Stimulated activated CD4-positive, alpha-beta T cell treated with anti-CD3 and anti-CD28 coated beads, TNF-alpha, amount 100 ng/mL, for 1 hour (primary cell): ENCODE measurements around the gene TROAP.
A peak's percentile ranks its signal among the peaks of the same experiment; 100 is the strongest.
"Not testable (repeated sequence)": the region's sequence is repeated elsewhere in the genome, so short reads cannot be mapped to it uniquely, and the experiment has no call there.

ENCODE experiments used
- DNase-seq, 3 donors: peaks; one replicate each; pipeline ENCODE4 v3.0.0-alpha.2; 2020; ENCODE audit warnings: low read depth in 3 of 3, low spot score in 1 of 3

Gene TROAP

GRCh38 chr12:49330032-49330619, 7.1 kb downstream of the TROAP start:
- DNase-seq, result no peak

GRCh38 chr12:49330631-49331379, 7.8 kb downstream of the TROAP start:
- DNase-seq, result no peak

DNA sequence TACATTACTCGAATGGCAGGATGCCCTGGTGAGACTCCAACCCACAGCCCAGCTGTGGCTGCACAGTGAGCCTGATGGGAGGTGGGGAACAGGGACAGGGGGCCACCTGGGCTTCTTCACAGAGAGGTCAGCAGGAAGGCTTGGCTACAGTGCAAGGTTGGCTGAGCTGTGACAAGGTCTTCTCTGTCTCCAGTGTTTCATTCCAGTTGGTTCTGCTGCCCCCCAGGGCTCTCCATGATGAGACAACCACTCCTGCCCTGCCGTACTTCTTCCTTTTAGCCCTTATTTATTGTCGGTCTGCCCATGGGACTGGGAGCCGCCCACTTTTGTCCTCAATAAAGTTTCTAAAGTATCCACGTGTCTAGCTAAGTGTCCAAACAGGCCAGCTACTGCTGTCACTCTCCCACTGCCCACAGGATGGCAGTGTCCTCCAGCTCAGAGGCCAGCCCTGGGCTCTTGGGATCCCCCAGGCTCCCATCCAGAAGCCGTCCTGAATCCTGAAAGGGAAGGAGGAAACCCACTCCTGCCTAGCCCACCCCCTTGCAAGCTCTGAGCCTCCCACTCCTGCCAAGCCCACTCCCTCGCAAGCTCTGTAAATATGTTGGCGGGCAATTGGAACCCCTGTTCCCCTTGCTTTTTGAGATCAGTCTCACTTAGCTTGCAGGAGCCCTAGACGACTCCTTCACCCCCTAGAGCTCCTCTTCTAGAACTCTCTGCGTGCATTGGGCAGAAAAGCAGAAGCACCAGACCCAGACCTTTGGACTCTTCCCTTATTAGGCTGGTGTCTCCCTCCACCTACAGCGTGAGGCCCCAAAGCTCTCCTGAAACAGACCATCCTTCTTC, 8.5 kb downstream of the TROAP start:
- DNase-seq, result no peak

DNA sequence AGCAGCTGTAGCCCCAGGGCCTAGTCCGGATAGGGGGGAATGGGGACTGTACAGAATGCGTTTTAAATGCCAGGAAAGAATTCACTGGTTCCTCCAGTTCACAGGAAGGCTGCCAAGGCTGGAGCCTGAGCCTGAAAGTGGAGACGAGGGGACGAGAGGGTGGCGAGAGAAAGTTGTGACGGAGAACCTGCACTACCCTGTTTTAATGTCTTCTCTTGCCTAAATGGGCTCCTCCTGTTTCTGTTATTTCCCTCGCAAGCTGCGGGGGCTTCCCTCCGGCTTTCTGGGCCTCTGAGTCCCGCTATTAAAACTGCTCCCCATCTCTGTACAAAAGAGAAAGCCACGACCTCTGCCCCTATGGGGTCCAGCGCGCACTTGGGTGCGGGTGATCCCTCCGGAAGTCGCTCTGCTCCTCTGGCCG, 9.4 kb downstream of the TROAP start:
- DNase-seq, result no peak

GRCh38 chr12:49332891-49333371, 9.9 kb downstream of the TROAP start:
- no peak for DNase-seq

DNA sequence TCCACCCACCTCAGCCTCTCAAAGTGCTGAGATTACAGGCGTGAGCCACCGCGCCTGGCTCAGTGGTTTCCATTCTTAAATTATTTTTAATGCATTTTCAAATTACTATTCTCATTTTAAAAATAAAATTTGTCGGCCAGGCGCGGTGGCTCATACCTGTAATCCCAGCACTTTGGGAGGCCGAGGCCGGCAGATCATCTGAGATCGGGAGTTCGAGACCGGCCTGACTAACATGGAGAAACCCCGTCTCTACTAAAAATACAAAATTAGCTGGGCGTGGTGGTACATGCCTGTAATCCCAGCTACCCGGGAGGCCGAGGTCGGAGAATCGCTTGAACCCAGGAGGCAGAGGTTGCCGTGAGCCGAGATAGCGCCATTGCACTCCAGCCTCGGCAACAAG, 10.7 kb downstream of the TROAP start:
- not testable (repeated sequence) for DNase-seq

GRCh38 chr12:49334226-49334625, 11.2 kb downstream of the TROAP start:
- no peak for DNase-seq

DNA sequence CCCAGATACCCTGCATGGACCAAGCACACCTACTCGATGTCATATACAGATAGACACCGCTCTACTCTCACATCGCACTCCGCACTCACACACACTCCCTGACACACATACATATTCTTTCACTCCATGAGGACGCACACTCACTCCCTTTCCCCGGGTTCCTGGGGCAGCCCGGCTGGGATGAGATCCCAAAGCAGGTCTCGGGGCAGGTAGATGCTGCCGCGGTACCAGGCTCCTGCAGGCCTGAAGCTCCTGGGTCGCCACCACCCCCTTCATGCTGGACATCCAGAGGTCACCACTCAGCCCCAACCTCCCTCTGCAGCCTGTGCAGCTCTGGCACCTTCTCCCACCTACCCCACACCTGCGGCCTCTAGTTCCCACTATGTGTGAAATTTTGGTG, 11.6 kb downstream of the TROAP start:
- no peak for DNase-seq

GRCh38 chr12:49335118-49335954, 12.3 kb downstream of the TROAP start:
- DNase-seq, result no peak

DNA sequence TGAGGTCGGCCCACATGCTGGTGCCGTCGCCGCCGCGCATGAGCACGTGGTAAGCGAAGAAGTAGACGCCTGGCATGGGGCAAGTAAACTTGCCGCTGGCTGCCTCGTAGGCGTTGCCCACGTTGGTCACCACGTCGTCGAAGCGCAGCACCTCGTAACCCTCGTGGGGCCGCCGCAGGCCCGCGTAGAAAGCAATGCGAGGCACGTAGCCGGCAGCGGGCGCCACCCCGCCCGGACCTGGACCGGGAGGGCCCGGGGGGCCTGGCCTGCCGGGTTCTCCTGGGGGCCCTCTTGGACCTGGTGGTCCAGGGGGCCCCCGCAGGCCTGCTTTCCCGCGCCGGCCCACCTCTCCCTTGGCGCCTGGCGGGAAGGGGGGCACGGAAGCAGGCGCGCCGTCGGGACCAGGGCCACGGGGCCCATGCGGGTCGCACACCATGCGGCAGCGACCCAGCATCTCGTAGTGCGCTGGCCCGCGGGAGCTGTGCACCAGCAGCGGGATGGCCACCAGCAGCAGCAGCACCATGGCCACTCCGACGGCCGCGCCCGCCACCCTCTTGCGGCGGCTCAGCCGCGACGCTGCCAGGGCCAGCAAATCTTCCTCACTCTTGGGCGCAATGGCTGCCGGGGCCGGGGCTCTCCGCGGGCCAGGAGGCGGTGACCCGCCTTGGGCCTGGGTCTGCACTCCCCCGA, 13.0 kb downstream of the TROAP start:
- DNase-seq, result no peak

- peak; percentile 51 to 90 (median 81) for DNase-seq
Measured at GRCh38 chr12:49336645-49337584, 13.9 kb downstream of the TROAP start, which contains the start of gene C1QL4. Gene C1QL4 (minus strand): TSS chr12:49337188. CDS start chr12:49336477, 711 bp downstream.

- no peak for DNase-seq
Measured at GRCh38 chr12:49338830-49339463, 15.9 kb downstream of the TROAP start.

- DNase-seq, result no peak
Measured at GRCh38 chr12:49339464-49339861, 16.4 kb downstream of the TROAP start.

DNA sequence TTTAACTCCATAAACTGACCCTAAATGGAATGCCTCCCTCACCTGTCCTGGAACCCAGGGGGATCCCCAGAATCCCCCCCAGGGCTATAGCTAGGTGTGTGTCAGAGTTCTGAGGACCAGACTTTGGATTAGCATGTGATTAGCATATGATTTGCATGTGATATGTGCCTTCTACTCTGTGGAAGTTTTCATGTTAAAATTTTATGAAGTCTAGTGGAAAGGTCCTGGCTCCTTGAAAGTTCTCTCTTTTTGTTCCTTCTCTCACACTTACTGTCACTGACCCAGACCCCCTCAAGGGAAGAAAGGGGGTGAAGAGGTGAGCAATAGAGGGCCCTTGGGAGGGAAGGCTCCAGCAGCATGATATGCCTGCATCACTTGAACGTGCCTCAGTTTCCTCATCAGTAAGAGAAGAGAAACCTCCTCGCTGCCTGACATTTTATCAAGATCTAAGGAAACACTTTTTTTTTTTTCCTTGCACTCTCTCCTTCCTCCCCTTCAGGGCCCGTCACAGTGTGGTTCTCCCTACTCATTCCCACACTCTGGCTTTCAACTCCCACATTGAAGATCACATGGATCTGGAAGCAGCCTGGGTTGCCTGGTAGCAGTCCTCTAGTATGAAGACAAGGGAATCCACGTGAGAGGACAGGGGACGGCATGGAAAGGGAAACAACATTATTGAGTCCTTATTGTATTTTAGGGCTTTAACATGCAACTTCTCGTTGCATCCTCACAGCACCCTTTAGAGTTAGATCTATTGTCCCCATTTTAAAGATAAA, 17.2 kb downstream of the TROAP start:
- no peak for DNase-seq

DNA sequence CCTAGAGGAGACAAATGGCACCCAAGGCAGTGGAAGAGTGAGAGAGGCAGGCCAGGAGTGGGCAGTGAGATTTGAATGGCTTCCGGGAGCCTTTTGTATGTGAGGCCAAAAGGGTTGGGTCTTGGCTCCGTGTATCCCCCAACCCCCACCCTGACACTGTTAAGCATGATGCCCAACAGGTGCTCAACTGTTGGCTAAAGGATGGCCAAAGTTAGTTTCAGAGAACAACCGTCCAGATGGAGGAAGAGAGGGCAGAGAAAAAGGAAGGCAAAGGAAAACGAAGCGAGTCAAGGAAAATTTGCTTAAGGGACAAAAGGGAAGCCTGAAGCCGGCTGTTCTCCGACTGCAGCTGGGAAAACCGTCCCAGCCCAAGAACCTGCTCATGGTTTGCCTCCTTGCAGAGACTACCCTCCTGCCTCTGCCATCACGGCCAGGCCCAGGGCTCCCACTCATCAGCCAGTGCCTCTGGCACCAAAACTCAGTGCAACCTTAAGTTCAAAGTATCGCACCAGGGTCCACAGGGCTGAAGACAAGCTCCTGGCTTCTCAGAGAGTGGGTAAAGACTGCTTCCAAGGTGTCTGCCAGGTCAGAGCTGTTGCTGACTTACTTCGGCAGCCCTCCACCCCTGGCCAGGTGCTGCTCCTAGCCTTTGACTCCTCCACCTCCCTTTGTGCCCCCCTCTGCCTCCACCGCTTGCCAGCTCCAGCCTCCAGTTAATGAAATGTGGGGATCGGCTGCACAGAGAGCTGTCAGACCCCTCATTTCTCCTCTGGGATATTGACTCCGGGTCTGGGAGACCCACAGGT, 18.1 kb downstream of the TROAP start:
- no peak for DNase-seq

GRCh38 chr12:49341777-49342065, 18.7 kb downstream of the TROAP start:
- no peak for DNase-seq
